Ecto neural progenitor cell (in vitro differentiated cells): ENCODE data around the gene NFKBIB.
"Not testable (repeated sequence)": the region's sequence is repeated elsewhere in the genome, so short reads cannot be mapped to it uniquely, and the experiment has no call there.

ENCODE experiments used
- DNase-seq: peaks from one replicate; pipeline ENCODE4 v3.0.0-alpha.2; 2018; ENCODE audit warnings: low spot score

Gene NFKBIB

GRCh38 chr19:38899447-38900201 is at the start of gene NFKBIB, which contains the start of gene SIRT2:
NFKBIB (plus strand) TSS chr19:38899969; CDS start chr19:38900033, 64 bp downstream.
SIRT2 (minus strand) TSS chr19:38899618; CDS start chr19:38899521, 97 bp downstream.
- DNase-seq, result peak; percentile 98

- DNase-seq, result peak; percentile 99
Measured at GRCh38 chr19:38850436-38850975, 49.3 kb upstream of the NFKBIB start.

GRCh38 chr19:38850976-38851621 is 48.7 kb upstream of the NFKBIB start:
- DNase-seq, result peak; percentile 77

GRCh38 chr19:38851622-38852230 is 48.0 kb upstream of the NFKBIB start:
- peak; percentile 93 for DNase-seq

GRCh38 chr19:38852231-38853044 is 47.3 kb upstream of the NFKBIB start:
- DNase-seq, result peak; percentile 63

- no peak for DNase-seq
Measured at GRCh38 chr19:38853214-38853613, 46.6 kb upstream of the NFKBIB start.

- not testable (repeated sequence) for DNase-seq
Measured at GRCh38 chr19:38854961-38855360, 44.8 kb upstream of the NFKBIB start.

GRCh38 chr19:38855751-38856150 is 44.0 kb upstream of the NFKBIB start:
- DNase-seq, result not testable (repeated sequence)

- no peak for DNase-seq
Measured at GRCh38 chr19:38856813-38857212, 43.0 kb upstream of the NFKBIB start.

- peak; percentile 45 for DNase-seq
Measured at GRCh38 chr19:38859631-38860204, 40.1 kb upstream of the NFKBIB start.

GRCh38 chr19:38861368-38861767 is 38.4 kb upstream of the NFKBIB start:
- DNase-seq, result no peak

- DNase-seq, result no peak
Measured at GRCh38 chr19:38862321-38863059, 37.3 kb upstream of the NFKBIB start.

GRCh38 chr19:38867171-38867780 is 32.5 kb upstream of the NFKBIB start:
- no peak for DNase-seq

- no peak for DNase-seq
Measured at GRCh38 chr19:38868551-38868950, 31.2 kb upstream of the NFKBIB start.

GRCh38 chr19:38869160-38869835 is 30.5 kb upstream of the NFKBIB start:
- no peak for DNase-seq

- DNase-seq, result peak; percentile 85
Measured at GRCh38 chr19:38869836-38870607, 29.7 kb upstream of the NFKBIB start.

- DNase-seq, result no peak
Measured at GRCh38 chr19:38870612-38871011, 29.2 kb upstream of the NFKBIB start.

GRCh38 chr19:38873400-38873799 is 26.4 kb upstream of the NFKBIB start:
- DNase-seq, result not testable (repeated sequence)
